Lung (tissue), 12 donors: ENCODE results near the gene HLCS. TPM values are rescaled to one million over a fixed set of nuclear protein-coding genes. Genes with fewer than 3 reads are reported as not detected.

ENCODE experiments used
- ATAC-seq: fragments of 200-7000 bp; cut with Tn5 transposase; one replicate; pipeline ENCODE4 v1.9.1; 2020; ENCODE audit warnings: moderate number of reproducible peaks; ENCODE audit not compliant: insufficient read depth, low FRiP score
- DNase-seq, 3 donors: peaks; one replicate each; pipeline ENCODE4 v3.0.0-alpha.2; 2013 to 2017
- H3K27ac ChIP-seq, 2 donors: one replicate each; pipeline ENCODE4 v1.5.1; 2013; ENCODE audit warnings: mild to moderate bottlenecking in 2 of 2, moderate library complexity in 2 of 2, control low read depth in 1 of 2, inconsistent platforms in 1 of 2, low read depth in 1 of 2, low read length in 1 of 2
- H3K27me3 ChIP-seq, 3 donors: one replicate each; pipeline ENCODE4 v1.5.1; 2013; ENCODE audit warnings: low read length in 2 of 3; ENCODE audit not compliant: control insufficient read depth in 3 of 3, insufficient read depth in 3 of 3
- H3K36me3 ChIP-seq, 4 donors: one replicate each; pipeline ENCODE4 v1.5.1; 2013; ENCODE audit warnings: low read length in 4 of 4, mild to moderate bottlenecking in 1 of 4, moderate library complexity in 1 of 4; ENCODE audit not compliant: control insufficient read depth in 4 of 4, insufficient read depth in 4 of 4
- H3K4me1 ChIP-seq, 5 donors: one replicate each; pipeline ENCODE4 v1.5.1; 2013; ENCODE audit warnings: low read length in 5 of 5, mild to moderate bottlenecking in 2 of 5, moderate library complexity in 1 of 5; ENCODE audit not compliant: control insufficient read depth in 5 of 5, insufficient read depth in 5 of 5
- H3K4me3 ChIP-seq: one replicate; pipeline ENCODE4 v1.5.1; 2013; ENCODE audit warnings: mild to moderate bottlenecking, control low read depth, moderate library complexity
- H3K9ac ChIP-seq, 2 donors: one replicate each; pipeline ENCODE4 v1.5.1; 2013; ENCODE audit warnings: low read length in 2 of 2, control low read depth in 1 of 2; ENCODE audit not compliant: insufficient read depth in 1 of 2
- H3K9me3 ChIP-seq, 4 donors: one replicate each; pipeline ENCODE4 v1.5.1; 2013; ENCODE audit warnings: low read length in 3 of 4, mild to moderate bottlenecking in 1 of 4, moderate library complexity in 1 of 4; ENCODE audit not compliant: control insufficient read depth in 4 of 4, insufficient read depth in 3 of 4
- CTCF ChIP-seq: IDR thresholded peaks from 2 replicates; pipeline ENCODE4 v1.5.1; 2012; ENCODE audit warnings: mild to moderate bottlenecking; ENCODE audit errors: control extremely low read depth, extremely low read depth
- WGBS, 2 donors: extraction: QIAGEN DNeasy Blood & Tissue Kit; methylation state at CpG; one replicate each; pipeline ENCODE4 v1.1.7; 2013; 5-methylcytosine and 5-hydroxymethylcytosine counted together
- polyA plus RNA-seq, 2 donors: library from polyadenylated mRNA; stranded (reverse); fragments of 200-250 nt; gene quantifications; one replicate each; pipeline ENCODE4 v1.2.1, GENCODE V29; 2013
- total RNA-seq, 2 donors: library from RNA; depleted of rRNA in 1 of 2; stranded (reverse); fragments of >200 nt in 1 of 2; gene quantifications; one replicate each; pipeline ENCODE4 v1.2.1, GENCODE V29; 2014 to 2021
- donor health status: control.
- donor health status: control.
- donor health status: Bipolar disorder and iron deficiency.
- donor health status: healthy.
- donor health status: DM: yes; HTN: yes; CAD: no.

Gene HLCS
- total and polyA plus RNA-seq, 4 donors: 5.0 to 28.8 (median 17.5) TPM

GRCh38 chr21:36985751-36986594 lies 19.5 kb upstream of the HLCS start:
- Histone ChIP-seq H3K4me3 (no peak overlapping the region), H3K9me3 (no peaks in the 10 kb centered on the region), H3K27me3 (peaks cover 0 to under 1% (median 0%) of the 10 kb centered on the region in 3 donors), H3K4me1 (peaks cover 0 to 3% (median 1%) of the 10 kb centered on the region in 5 donors), H3K9ac (no peak overlapping the region), H3K36me3 (no peaks in the 10 kb centered on the region), H3K27ac (no peak overlapping the region)
- DNase-seq (no peak), ATAC-seq (no peak)
- TF ChIP-seq CTCF: no peak
- WGBS, 2 donors: 76 to 97% methylated on average over 9 of the region's 9 CpGs

- no peaks in the 10 kb centered on the region for H3K36me3 ChIP-seq
- H3K27me3 ChIP-seq: peaks cover 0 to 2% (median 0%) of the 10 kb centered on the region in 3 donors
- TF ChIP-seq CTCF: no peak
- no peaks in the 10 kb centered on the region for H3K9me3 ChIP-seq
- WGBS, 2 donors: 75 to 78% methylated on average over 6 of the region's 6 CpGs
- no peak overlapping the region for H3K27ac ChIP-seq
- ATAC-seq: no peak
- no peak for DNase-seq
- no peak overlapping the region for H3K9ac ChIP-seq
- peaks cover 0 to 14% (median 6%) of the 10 kb centered on the region in 5 donors for H3K4me1 ChIP-seq
- H3K4me3 ChIP-seq: no peak overlapping the region
Observed at GRCh38 chr21:36981977-36982700, 15.7 kb upstream of the HLCS start.

GRCh38 chr21:36981049-36981391 lies 14.6 kb upstream of the HLCS start:
- Histone ChIP-seq H3K27ac (peak overlapping the region in 1 of 2 donors; percentile 57), H3K4me1 (peaks cover 0 to 15% (median 6%) of the 10 kb centered on the region in 5 donors), H3K9ac (no peak overlapping the region), H3K9me3 (no peaks in the 10 kb centered on the region), H3K4me3 (no peak overlapping the region), H3K36me3 (no peaks in the 10 kb centered on the region), H3K27me3 (peaks cover 0 to 2% (median 0%) of the 10 kb centered on the region in 3 donors)
- DNase-seq: peak in 2 of 3 donors; percentile 6 to 21
- no peak for ATAC-seq
- no peak for TF ChIP-seq CTCF
- WGBS, 2 donors: 18 to 26% methylated on average over 2 of the region's 2 CpGs
